ENCODE measurements around the gene ZNF143. TPM values are rescaled to one million over a fixed set of nuclear protein-coding genes. Genes with fewer than 3 reads are reported as not detected.

The ZNF143 gene
- 34.6 and 36.3 TPM in 2 replicates for total RNA-seq

GRCh38 chr11:9460322-9461062 lies at the start of gene ZNF143:
Gene ZNF143, plus strand, starts transcription at chr11:9461012. Its CDS starts 10,297 bp downstream, at chr11:9471309.

DNA sequence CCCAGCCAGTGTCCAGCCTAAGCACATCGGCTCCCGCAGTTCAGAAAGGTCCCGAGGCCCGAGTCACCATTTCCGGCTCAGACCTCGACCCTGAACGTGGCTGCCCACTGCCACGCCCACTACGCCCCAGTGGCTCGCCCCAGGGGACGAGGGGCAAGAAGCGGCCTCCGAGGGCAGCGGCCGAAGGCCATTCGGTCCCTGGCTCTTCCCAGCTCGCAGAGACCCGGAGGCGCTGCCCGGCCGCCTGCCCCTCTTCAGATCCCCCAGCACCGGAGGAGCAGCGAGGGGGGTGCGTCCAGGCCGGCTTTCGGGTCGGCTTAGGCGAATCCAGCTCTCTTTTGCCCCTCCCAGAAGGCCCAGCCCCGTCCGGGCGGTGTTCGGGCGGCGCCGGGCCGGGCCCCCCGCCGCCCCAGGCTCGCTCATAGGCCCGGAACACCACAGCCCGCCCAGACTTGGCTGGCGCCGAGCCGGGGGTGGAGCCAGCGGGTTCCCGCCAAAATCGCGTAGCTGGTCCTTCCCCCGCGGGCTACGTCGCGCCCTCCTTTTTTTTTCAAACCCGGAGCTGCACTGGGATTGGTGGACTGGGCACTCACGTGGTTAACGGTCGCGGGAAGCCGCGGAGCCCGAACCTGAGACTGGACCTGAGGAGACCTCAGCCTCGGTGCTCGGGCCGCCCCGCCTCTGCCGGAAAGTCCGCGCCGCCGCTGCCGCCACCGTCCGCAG lies 112.4 kb downstream of the ZNF143 start, which contains the start of gene WEE1:
TSS of gene WEE1 (plus strand) at position 619 of the 723 bp plus-strand sequence. CDS start 264 bp downstream, outside the sequence.

Other genes starting within 250 kb of the ZNF143 start
- gene DENND5A, start 195.7 kb upstream of the ZNF143 start, total RNA-seq: 308 and 334 TPM in 2 replicates
- gene TMEM41B, start 146.4 kb upstream of the ZNF143 start, total RNA-seq: 60.7 and 79.4 TPM in 2 replicates
- gene IPO7, start 76.4 kb upstream of the ZNF143 start, total RNA-seq: 163 and 197 TPM in 2 replicates
- gene WEE1, start 112.7 kb downstream of the ZNF143 start, total RNA-seq: 28.5 and 30.5 TPM in 2 replicates
- gene SWAP70, start 203.1 kb downstream of the ZNF143 start, total RNA-seq: 46.0 and 50.3 TPM in 2 replicates

Measured in smooth muscle cell of the pulmonary artery (primary cell).